Astrocyte of the cerebellum (primary cell): Measurements from ENCODE around the gene MLLT10.

ENCODE experiments used
- DNase-seq: peaks from one replicate; pipeline ENCODE4 v3.0.0-alpha.2; 2011; ENCODE audit warnings: low read depth
- H3K4me3 ChIP-seq: 2 replicates; pipeline ENCODE4 v1.5.1; 2011; ENCODE audit warnings: mild to moderate bottlenecking, low read depth, low read length, moderate library complexity
- CTCF ChIP-seq: IDR thresholded peaks from 2 replicates; pipeline ENCODE4 v1.5.1; 2012; ENCODE audit warnings: low read length, low read depth, moderate library complexity, mild to moderate bottlenecking; ENCODE audit errors: missing control alignments
- in situ Hi-C: cut with HindIII; loops from 2 replicates; pipeline ENCODE4 v1.10.0; 2017; ENCODE audit warnings: low sequenced_read_pairs

The MLLT10 gene

GRCh38 chr10:21533467-21534279, at the start of gene MLLT10:
TSS of gene MLLT10 (plus strand) at chr10:21534232. CDS start at chr10:21534645, 413 bp downstream.
- DNase-seq = peak; percentile 88
- H3K4me3 ChIP-seq = peak within 1 kb of the TSS; percentile 58
- in situ Hi-C loops = no loop called here
- peak; percentile 20 for TF ChIP-seq CTCF

- no peak overlapping the region for H3K4me3 ChIP-seq
- no peak for TF ChIP-seq CTCF
- no peak for DNase-seq
- in situ Hi-C loops = no loop called here
Observed at GRCh38 chr10:21487416-21488180, 46.4 kb upstream of the MLLT10 start.

DNA sequence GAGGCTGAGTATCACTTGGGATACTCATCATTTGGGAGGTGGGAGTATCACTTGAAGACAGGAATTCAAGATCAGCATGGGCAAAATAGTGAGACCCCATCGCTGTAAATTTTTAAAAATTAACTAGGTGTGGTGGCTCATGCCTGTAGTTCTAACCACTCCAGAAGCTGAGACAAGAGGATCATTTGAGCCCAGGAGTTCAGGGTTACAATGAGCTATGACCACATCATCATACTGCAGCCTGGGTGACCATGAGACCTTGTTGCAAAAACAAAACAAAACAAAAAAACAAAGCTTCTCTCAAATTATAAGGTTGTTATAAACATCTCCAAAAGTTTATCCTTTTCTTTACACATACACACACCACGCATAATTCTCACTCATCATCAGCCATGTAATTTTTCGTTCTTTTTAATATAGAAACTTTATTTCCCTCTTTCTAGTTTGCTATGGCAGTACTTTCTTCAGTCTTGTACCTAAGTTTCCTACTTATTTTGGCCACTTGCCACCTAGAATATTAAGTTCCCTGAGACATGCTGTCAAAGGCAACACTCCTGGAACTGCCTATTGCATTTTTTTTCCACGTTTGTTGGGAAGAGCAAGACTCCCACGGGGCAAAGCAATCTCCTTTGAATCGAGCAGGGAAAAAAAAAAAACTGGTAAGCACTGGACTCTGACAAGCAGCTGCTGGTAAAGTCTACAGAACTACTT, 45.6 kb upstream of the MLLT10 start:
- in situ Hi-C loops = no loop called here
- DNase-seq = no peak
- H3K4me3 ChIP-seq = no peak overlapping the region
- TF ChIP-seq CTCF = no peak

GRCh38 chr10:21488957-21489446, 45.0 kb upstream of the MLLT10 start:
- no peak overlapping the region for H3K4me3 ChIP-seq
- in situ Hi-C loops = no loop called here
- no peak for TF ChIP-seq CTCF
- no peak for DNase-seq

DNA sequence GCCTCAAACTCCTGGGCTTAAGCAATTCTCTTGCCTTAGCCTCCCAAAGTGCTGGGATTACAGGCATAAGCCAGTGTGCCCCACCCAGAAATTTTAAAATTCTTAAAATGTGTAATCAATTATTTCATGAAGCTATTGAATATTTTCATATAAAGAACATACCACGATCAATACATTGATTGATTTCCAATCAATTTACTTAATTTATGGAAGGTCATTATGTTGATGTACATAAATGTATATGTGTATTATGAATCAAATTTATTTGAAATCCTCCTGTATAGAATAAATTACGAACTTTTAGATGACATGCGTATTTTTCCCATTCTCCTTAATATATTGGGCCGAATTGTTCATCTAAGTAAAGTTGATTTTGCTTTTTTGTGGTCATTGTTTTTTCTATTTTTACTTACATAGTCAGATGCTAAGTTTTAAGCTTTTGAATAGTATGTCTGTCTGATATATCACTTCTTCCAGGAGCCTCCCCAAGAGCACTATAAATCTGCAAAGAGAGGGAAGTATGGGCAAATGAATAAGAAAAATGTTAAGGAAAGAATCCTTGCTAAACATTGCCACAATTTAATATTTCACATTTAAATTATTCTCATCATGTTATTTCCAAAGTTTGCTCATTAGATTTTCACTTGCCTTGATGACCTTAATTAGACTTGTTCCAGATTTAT, 43.9 kb upstream of the MLLT10 start:
- in situ Hi-C loops = no loop called here
- H3K4me3 ChIP-seq = no peak overlapping the region
- no peak for TF ChIP-seq CTCF
- DNase-seq = no peak

DNA sequence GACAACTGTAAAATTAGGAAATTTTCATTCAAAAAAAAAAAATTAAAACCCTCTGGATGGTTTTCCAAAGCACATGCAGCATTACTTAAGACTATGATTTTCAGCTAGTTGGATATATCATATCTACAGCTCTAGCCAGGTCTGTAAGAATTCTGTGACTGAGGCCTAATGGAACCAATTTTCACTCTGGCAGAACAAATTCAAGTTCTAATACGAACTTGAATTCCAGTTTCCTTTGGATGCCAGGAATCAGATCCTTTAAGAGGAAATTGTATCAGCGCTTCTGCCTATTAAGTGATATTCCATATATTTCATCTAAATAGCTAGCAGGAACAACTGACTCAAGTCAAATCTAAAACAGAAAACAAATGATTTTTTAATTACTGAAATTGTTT, 43.3 kb upstream of the MLLT10 start:
- no peak for DNase-seq
- in situ Hi-C loops = no loop called here
- no peak overlapping the region for H3K4me3 ChIP-seq
- TF ChIP-seq CTCF = no peak
